Measurements from ENCODE around the gene FRMPD4. TPM values are rescaled to one million over a fixed set of nuclear protein-coding genes. Genes with fewer than 3 reads are reported as not detected.

FRMPD4 gene
- total RNA-seq, 1 experiment from 2014 or later, result 0.24 TPM

DNA sequence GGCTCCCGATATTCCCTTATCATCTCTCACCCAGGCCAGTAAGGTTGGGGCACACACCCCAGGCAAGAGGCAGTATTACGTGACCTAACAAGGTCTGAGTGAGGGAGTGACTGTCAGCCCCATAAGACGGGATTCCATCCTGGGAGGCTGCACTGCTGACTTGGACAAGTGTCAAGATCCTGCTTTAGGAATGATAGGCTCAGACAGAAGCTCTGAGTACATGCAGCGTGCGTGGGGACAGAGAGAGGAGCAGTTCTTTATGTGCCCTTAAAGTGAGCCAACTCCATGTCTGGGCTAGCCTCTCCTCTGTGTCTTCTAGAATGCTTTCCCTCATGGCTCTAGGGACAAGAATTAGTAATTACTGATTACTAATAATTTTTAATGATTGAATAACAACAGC is 510.7 kb downstream of the FRMPD4 start:
- Histone ChIP-seq H3K9ac (ENCODE audit: extremely low read depth, insufficient read length, low read length) (no peak overlapping the region), H3K9me3 (ENCODE audit: control insufficient read depth, low read depth, low read length) (no peaks in the 10 kb centered on the region), H3K14ac (ENCODE audit: insufficient read depth, low read length) (no peak overlapping the region), H3K27ac (ENCODE audit: insufficient read length, low read depth, low read length) (no peak overlapping the region), H3K27me3 (ENCODE audit: insufficient read depth, low read length) (no peaks in the 10 kb centered on the region), H3K23me2 (ENCODE audit: insufficient read length, low read depth, low read length, poor library complexity, severe bottlenecking) (no peaks in the 10 kb centered on the region), H2BK12ac (ENCODE audit: insufficient read length, low read depth, low read length) (no peak overlapping the region), H3K56ac (ENCODE audit: insufficient read length, low read depth, low read length) (no peak overlapping the region), H2AFZ (ENCODE audit: low read length) (no peak overlapping the region), H2BK20ac (ENCODE audit: low read depth, low read length, poor library complexity, severe bottlenecking) (no peak overlapping the region), H4K20me1 (ENCODE audit: control insufficient read depth, insufficient read depth, insufficient read length) (no peaks in the 10 kb centered on the region), H2BK5ac (ENCODE audit: insufficient read length, low read length) (no peak overlapping the region), H3T11ph (ENCODE audit: low read length) (no peak overlapping the region), H2AK5ac (ENCODE audit: insufficient read length, low read length) (no peak overlapping the region), H4K8ac (replicated peaks; ENCODE audit: insufficient read length, low read depth, low read length) (no peak overlapping the region), H4K91ac (ENCODE audit: insufficient read length, low read depth, low read length) (no peak overlapping the region), H2BK15ac (ENCODE audit: low read depth, low read length) (no peak overlapping the region), H4K5ac (ENCODE audit: insufficient read length, low read depth, low read length) (no peak overlapping the region), H3K79me2 (ENCODE audit: insufficient read depth, low read length) (no peaks in the 10 kb centered on the region), H2BK120ac (ENCODE audit: low read depth, low read length, poor library complexity, severe bottlenecking) (no peak overlapping the region), H3K4me1 (ENCODE audit: insufficient read depth, low read length) (no peaks in the 10 kb centered on the region), H3K79me1 (ENCODE audit: insufficient read depth, low read depth, low read length, poor library complexity, severe bottlenecking) (no peaks in the 10 kb centered on the region), H3K23ac (ENCODE audit: insufficient read length, low read depth, low read length) (no peak overlapping the region), H3K4ac (ENCODE audit: low read depth, low read length) (no peak overlapping the region), H3K18ac (ENCODE audit: insufficient read length, low read depth, low read length) (no peak overlapping the region), H3K4me2 (ENCODE audit: insufficient read depth, insufficient read length, low read length) (no peak overlapping the region)
- DNase-seq, result no peak
- Mint-ChIP-seq H3K4me3 (no peak overlapping the region), H3K27me3 (ENCODE audit: low read depth) (no peaks in the 10 kb centered on the region; the same call in 1 of the 2 replicates), H3K9me3 (peaks cover 62 to 67% of the 10 kb centered on the region in 2 experiments), H3K36me3 (ENCODE audit: insufficient read depth in 1 of 3, low read depth in 3 of 3) (peaks cover 0 to 3% (median 0%) of the 10 kb centered on the region in 3 experiments; a peak in 1 of 7 replicates), H3K4me1 (no peaks in the 10 kb centered on the region), H3K27ac (no peak overlapping the region)
- WGBS (ENCODE audit: extremely low coverage, insufficient read length, low lambda C conversion rate), result no CpG with 5 or more reads among the region's 5 CpGs
- TF ChIP-seq, protein P1, sequence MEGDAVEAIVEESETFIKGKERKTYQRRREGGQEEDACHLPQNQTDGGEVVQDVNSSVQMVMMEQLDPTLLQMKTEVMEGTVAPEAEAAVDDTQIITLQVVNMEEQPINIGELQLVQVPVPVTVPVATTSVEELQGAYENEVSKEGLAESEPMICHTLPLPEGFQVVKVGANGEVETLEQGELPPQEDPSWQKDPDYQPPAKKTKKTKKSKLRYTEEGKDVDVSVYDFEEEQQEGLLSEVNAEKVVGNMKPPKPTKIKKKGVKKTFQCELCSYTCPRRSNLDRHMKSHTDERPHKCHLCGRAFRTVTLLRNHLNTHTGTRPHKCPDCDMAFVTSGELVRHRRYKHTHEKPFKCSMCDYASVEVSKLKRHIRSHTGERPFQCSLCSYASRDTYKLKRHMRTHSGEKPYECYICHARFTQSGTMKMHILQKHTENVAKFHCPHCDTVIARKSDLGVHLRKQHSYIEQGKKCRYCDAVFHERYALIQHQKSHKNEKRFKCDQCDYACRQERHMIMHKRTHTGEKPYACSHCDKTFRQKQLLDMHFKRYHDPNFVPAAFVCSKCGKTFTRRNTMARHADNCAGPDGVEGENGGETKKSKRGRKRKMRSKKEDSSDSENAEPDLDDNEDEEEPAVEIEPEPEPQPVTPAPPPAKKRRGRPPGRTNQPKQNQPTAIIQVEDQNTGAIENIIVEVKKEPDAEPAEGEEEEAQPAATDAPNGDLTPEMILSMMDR (conservative IDR thresholded peaks at IDR 0.05), result no peak

Measured in H9 (cell line).